AG20443 (cell line): Measurements from ENCODE around the gene CFAP52.
"Not testable (repeated sequence)": the region's sequence is repeated elsewhere in the genome, so short reads cannot be mapped to it uniquely, and the experiment has no call there.

Experiments
- DNase-seq: peaks from one replicate; pipeline ENCODE4 v3.0.0; 2012; ENCODE audit warnings: low spot score, mixed read lengths

The CFAP52 gene

GRCh38 chr17:9576521-9577372 is at the start of gene CFAP52:
Gene CFAP52 (plus strand): TSS chr17:9576642. CDS start chr17:9576696, 54 bp downstream.
- peak; percentile 94 for DNase-seq

- DNase-seq, result no peak
Measured at GRCh38 chr17:9527788-9528187, 48.7 kb upstream of the CFAP52 start.

- DNase-seq, result peak; percentile 57
Measured at GRCh38 chr17:9529033-9529700, 47.3 kb upstream of the CFAP52 start.

GRCh38 chr17:9531034-9531433 is 45.4 kb upstream of the CFAP52 start:
- no peak for DNase-seq

- no peak for DNase-seq
Measured at GRCh38 chr17:9532715-9533114, 43.7 kb upstream of the CFAP52 start.

- DNase-seq, result no peak
Measured at GRCh38 chr17:9533441-9533840, 43.0 kb upstream of the CFAP52 start.

GRCh38 chr17:9536061-9536460 is 40.4 kb upstream of the CFAP52 start:
- no peak for DNase-seq

GRCh38 chr17:9537177-9537776 is 39.2 kb upstream of the CFAP52 start:
- no peak for DNase-seq

- DNase-seq, result no peak
Measured at GRCh38 chr17:9538626-9539025, 37.8 kb upstream of the CFAP52 start.

GRCh38 chr17:9541718-9542117 is 34.7 kb upstream of the CFAP52 start:
- DNase-seq, result no peak

- DNase-seq, result no peak
Measured at GRCh38 chr17:9544221-9544620, 32.2 kb upstream of the CFAP52 start.

GRCh38 chr17:9549215-9549614 is 27.2 kb upstream of the CFAP52 start:
- no peak for DNase-seq

- DNase-seq, result no peak
Measured at GRCh38 chr17:9553181-9553580, 23.3 kb upstream of the CFAP52 start.

- DNase-seq, result no peak
Measured at GRCh38 chr17:9553596-9553995, 22.8 kb upstream of the CFAP52 start.

GRCh38 chr17:9554715-9555114 is 21.7 kb upstream of the CFAP52 start:
- DNase-seq, result peak; percentile 42

- DNase-seq, result no peak
Measured at GRCh38 chr17:9557161-9557755, 19.2 kb upstream of the CFAP52 start.

- DNase-seq, result no peak
Measured at GRCh38 chr17:9557857-9558256, 18.6 kb upstream of the CFAP52 start.

- DNase-seq, result no peak
Measured at GRCh38 chr17:9564104-9564503, 12.3 kb upstream of the CFAP52 start.

GRCh38 chr17:9566067-9566466 is 10.4 kb upstream of the CFAP52 start:
- no peak for DNase-seq

- not testable (repeated sequence) for DNase-seq
Measured at GRCh38 chr17:9566739-9567138, 9.7 kb upstream of the CFAP52 start.

- DNase-seq, result no peak
Measured at GRCh38 chr17:9568004-9568403, 8.4 kb upstream of the CFAP52 start.

GRCh38 chr17:9568957-9569588 is 7.4 kb upstream of the CFAP52 start:
- DNase-seq, result no peak
